ENCODE results near the gene CREB3L4.
A peak's percentile ranks its signal among the peaks of the same experiment; 100 is the strongest.

Gene CREB3L4, protein sequence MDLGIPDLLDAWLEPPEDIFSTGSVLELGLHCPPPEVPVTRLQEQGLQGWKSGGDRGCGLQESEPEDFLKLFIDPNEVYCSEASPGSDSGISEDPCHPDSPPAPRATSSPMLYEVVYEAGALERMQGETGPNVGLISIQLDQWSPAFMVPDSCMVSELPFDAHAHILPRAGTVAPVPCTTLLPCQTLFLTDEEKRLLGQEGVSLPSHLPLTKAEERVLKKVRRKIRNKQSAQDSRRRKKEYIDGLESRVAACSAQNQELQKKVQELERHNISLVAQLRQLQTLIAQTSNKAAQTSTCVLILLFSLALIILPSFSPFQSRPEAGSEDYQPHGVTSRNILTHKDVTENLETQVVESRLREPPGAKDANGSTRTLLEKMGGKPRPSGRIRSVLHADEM

DNA sequence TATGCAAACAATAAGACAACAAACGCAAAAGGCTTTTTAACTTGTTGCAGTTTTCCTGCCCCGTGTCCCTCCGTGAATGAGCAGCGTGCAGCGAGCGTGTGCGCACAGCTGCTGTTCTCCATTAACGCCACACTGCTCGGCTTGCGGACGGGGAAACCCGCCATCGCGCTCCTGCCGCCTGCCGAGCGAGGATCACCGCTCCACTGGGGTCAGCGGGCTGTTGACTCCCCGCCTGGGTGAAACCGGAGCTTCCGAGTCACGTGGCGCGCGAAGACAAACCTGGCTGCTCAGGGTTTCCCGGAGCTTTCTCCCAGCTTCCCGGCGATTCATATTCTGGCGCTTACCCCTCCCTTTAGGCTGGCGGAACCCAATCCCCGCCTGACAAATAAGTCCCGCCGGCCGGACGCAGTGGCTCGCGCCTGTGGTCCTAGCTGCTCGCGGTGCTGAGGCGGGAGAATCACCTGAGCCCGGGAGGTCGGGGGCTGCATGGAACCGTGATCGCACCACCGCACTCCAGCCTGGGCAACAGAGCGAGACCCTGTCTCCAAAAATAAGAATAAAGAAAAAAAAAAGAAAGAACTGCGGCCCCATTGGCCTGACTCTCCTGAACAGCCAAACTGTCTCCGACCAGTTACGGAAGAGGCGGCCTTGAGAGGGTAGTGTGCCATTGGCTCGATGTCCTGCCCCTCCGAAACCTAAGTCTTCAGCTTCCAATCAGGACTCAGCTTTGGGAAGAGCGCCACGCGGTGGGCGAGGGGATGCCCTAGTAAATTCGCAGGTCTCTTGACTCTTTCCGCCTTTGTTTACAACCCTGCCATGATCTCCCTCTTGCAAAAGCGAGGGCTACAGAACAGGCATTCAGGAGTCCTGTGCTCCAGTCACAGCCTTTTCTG lies at the start of gene CREB3L4:
Gene CREB3L4 (plus strand): TSS at position 796 of the 893 bp plus-strand sequence. CDS start 624 bp downstream, outside the sequence.
- DNase-seq = peak; percentile 96

- no peak for DNase-seq
Observed at GRCh38 chr1:153919876-153920852, 47.5 kb upstream of the CREB3L4 start.

DNA sequence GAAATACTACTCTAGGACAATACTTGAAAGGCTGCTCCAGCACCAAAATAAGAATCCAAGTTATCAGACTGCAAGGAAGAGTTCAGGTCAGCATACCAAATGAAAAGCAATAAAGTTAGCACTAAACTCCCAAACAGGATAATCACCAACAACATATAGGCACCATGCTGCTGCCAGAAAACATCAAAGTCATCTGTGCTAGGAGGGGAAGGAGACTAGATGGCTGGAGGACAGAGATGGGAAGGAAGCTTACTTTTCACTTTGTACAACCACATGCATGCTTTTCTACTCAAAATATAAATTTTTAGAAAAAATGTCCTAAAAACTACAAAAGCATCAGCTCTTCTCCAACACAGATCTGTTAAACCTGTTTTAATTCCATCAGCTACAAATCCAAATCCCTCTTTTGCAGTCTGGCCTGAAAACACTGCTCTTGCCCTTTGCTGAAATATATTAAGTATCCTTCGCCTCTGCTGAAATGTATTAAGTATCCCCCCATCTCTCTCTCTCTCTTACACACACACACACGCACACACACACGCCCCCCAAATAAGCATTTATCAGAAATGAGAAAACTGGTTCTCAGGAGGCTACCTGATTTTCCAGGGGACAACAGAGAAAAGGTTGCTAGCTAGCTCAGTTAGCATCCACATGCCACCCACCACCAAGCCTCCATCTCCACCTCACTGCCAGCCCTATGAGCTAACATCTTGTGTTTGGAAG lies 46.5 kb upstream of the CREB3L4 start:
- no peak for DNase-seq

DNA sequence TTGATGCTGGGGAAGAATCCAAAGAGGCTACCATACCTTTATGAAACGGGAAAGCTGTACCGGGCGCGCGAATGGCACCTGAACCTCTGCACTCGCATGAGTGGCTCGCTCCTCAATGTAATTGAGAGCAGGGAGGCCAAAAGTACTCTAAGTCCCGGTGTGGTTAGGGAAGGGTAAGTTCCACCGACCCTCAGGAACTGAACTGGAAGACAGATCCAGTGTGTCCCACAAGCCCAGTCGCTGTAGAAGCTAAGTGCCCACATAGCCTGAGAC lies 46.0 kb upstream of the CREB3L4 start:
- no peak for DNase-seq

DNA sequence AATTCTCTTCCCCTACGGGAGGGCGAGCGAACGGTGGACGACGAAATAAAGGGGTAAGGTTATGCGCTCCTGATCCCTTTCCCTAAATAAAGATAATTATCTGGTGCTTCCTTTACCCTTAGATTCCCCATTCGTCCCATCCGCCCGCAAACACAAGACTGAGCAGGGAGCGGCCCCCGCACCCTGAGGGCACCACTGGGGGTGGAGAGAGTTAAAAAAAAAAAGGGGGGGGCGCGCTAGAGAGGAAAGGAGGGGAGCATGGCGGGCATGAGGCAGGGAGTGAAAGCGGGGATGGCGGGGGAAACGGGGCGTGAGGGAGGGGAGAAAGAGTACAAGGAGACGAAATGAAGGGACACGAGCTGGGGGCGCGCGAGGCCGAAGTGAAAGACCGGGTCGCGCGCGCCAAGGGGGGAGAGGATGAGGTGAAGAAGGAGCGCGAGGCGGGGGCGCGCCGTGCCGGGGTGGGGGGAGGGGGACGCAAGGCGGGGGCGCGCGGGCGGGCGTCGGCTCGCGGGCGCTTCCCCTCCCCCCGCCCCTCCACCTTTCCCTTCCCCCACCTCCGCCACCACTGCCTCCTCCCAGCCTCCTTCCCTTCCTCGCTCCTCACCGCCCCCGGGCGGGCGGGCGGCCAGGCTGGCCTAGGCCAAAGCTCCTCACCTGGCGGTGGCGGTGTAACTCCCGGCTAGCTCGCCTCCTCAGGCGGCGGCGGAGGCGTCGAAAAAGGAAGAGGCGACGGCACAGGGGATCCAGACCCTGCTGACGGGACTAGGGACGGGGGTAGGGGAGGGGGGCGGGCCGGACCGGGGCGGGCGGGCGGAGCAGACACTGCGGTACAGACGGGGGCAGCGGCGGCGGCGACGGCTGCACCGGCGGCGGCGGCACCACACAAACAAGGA lies 45.4 kb upstream of the CREB3L4 start:
- peak; percentile 81 to 82 for DNase-seq

DNA sequence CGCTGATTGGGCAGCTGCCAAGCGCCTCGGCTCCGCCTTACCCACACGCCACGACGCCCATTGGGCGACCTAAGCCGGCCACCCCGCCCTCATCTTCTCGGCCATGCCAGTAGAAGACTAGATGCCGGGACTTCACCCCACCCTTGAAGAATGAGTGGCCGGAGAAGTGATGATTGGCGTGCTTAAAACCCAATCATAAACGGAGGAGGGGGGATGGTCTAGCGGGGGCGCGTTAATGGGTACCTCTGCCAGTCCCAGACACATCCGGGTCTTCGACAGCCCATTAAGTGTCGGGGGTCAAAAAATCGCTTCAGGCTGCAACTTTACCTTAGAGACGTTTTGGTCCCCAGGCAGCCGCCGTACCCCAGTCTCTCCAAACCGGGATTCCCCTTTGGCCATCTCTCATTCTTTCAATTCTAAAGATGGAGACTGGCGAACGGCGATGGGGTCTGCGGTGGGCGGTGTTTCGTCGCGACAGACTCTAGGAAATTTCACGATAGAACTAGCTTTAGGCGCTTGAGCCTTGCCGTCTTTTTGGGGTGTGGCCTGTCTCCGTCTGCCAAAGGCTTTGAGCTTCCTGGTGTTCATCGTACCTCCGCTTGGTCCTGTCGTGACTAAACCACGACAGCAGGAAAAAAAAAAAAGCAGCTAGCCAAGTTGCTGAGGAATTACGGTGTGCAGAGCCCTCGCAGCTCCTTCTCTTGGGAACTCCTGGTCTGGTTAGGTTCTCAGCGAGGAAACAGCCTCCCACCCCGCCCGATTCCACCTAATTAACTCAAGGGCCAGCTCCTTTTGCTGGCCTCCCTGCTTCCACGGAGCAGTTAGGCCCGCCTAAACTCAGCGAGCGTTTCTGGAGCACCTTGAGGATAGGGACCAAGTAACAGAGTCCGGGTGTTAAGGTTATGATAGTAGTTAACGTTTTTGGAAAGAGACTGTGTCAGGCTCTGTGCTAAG lies 44.5 kb upstream of the CREB3L4 start, which contains the start of gene GATAD2B:
Gene GATAD2B (minus strand): TSS at position 1 of the 954 bp plus-strand sequence. CDS start 94,625 bp downstream, outside the sequence.
- DNase-seq = peak; percentile 99

DNA sequence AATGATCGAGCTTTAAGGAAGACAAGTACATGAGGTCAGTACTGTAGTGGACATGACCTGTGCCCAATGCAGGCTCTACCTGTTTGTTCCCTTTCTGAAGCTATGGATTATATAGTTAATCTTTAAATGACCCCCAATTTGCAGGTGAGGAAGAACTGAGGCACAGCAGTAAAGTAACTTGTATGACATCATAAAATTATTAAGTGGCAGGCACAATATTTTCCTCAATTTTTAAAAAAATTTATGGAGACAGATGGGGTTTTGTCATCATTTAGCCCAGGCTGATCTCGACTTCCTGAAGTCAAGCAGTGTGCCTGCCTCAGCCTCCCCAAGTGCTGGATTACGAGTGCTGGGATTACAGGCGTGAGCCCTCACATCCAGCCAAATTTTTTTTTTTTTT lies 41.3 kb upstream of the CREB3L4 start:
- no peak for DNase-seq

GRCh38 chr1:153928245-153928644 lies 39.5 kb upstream of the CREB3L4 start:
- DNase-seq = no peak

DNA sequence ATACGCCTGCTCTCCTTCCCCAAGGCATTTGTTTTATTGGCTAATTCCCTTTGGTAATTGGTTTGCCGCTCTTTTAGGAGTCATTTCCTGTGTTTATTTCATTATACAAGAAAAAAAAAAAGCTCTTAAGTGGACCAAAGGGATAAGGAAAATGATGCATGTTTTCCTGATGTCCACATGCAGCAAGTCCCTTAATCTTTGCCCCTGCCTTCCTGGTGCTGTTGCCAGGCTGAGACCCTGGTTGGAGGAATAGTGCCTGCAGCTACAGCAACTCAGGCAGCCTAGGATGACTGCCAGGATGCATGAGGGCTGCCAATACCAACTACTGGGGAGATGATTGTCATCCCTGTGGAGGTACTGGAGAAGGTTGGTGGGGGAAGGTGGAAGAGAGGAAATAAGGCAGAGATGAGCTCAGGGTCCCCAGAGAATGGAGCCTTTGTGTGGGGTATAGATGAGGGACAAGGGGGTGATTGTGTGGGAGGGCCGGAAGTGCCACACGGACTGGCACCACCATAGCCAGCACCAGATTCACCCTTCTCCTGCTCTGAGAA lies 38.8 kb upstream of the CREB3L4 start:
- no peak for DNase-seq

DNA sequence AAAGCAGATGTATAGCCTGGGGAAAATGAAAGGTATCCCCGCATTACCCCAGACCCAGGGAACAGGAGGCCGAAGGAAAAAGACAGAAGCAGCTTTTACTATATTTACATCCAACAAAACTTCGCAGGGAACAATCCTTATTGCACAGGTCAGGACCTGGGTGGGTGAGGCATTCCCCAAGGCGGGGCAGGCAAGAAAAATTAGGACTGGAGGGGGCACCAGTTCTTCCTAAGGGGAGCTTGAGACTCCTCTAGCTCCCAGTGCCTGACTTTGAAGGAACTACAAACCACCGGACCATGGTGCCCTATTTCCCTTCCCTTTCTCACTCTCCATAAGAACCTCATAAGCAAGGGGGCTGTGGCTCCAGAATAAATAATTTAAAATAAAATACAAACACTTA lies 38.3 kb upstream of the CREB3L4 start:
- no peak for DNase-seq

GRCh38 chr1:153929981-153930948 lies 37.4 kb upstream of the CREB3L4 start:
- DNase-seq = no peak

DNA sequence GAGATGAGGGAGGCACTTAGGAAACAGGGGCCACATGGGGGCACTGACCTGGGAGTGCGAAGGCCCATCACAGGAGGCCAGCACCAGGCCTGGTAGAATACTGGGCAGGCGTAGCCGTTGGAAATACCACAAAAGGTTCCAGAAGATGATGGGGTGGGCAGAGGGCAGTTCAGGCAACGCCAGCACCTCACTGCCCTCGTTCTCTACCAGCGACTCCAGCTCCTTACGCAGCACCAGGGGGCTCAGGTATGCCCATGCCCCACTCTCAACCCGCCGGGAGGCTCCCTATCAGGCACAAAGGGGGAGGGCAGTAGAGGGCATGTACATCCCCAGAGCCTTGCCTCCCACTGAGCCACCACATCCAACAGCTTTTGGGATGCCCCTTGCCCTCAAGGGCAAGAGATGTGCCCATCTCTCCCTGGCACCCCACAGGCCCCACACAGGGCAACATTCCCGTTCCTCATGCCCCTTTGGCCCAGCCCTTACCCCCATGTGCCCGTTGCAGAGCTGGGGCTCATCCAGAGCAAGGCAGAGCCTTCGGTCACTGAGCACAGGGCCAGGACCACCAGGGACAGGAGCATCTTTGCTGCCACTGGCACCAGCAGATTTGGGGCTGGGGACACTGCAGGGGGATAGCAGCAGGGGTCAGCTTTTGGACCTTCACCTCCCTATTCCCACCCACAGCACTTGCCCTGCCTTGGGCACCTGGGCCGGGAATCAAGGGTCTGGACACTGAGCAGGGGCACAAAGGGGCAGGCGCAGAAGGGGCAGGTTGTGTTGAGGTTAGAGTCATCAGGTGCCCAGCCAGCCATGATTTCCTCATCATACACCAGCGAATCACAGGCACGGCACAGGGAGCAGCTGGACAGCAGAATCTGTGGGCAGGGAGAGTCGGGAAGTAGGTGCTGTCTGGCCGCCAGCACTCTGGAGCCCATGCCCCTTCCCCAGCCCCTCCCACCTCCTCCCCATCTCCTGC lies 35.3 kb upstream of the CREB3L4 start:
- no peak for DNase-seq

DNA sequence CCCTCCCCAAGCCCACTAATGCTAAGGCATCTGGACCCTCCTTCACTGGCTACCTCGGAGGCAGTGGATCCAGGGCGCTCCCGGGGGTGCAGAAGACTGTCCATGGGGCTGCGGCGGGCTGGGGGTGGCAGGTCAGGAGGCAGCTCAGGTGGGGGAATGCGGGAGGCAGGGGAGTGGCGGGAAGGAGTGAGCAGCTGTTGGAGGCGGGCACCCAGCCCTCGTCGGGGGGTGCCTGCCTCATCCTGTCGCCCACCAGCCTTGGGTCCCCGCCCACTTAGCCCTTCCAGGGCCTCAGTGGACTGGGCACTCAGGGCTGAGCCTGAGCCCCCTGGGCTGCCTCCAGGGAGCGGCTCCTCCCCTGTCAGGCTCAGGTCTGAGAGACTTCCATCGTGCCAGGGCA lies 34.3 kb upstream of the CREB3L4 start:
- no peak for DNase-seq

DNA sequence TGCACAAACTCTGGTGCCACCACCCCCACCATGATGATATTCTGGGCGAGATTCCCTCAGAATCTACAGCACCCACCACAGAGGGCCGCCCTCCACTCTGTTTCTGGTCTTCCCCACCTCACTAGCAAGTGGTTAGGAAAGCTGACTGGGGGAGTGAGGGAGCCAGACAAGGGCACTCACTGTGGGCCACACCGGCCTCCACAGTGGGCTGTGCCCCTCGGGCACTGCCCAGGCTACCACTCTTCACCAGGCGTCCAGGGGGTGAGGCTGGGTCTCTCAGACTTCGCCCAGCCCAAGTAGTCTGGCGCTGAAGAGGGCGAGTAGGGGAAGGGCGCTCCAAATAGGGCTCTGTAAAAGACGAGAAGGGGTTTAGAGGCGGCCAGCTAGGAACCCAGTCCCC lies 33.7 kb upstream of the CREB3L4 start:
- DNase-seq = no peak

GRCh38 chr1:153934746-153935145 lies 33.0 kb upstream of the CREB3L4 start:
- DNase-seq = no peak

DNA sequence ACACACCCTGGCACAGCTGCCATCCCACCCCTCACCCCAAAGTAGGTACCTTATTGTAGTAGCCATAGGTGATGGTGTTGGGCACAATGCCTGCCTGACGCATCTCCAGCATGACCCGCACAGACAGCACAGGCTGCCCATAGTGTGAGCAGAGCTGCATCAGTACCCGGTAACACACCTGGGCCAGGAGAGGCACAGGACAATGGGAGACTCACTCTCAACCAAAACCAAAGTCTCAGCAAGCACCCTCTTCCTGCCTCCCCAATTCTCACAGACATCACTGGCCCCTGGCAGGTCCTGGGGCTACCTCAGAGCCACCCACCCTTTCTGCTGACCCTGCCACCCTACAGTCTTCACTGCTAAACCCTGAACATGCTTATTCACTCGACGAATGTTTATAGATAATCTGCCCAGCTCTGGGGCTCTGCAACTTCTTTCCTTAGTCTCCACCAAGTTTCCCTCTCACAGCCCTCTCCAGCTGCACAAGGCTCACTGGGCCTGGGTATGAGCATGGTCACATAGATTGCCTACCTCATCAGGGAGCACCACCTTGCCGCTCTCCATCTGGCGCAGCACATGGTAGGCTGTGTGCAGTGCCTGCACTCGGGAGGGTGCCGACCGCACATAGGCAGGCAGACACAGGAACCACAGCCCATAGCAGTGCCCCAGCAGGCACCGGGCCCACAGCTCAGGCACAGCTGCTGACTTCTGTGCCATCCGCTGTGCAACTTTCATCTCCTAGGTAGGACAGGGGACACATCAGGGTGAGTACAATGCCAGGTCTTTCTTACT lies 31.5 kb upstream of the CREB3L4 start:
- no peak for DNase-seq

Measured in NCI-H1930 (cell line).